Fibroblast of lung (primary cell): ENCODE results near the gene LPP. TPM values are rescaled to one million over a fixed set of nuclear protein-coding genes. Genes with fewer than 3 reads are reported as not detected.

Experiments
- DNase-seq, 2 donors: peaks; one replicate each; pipeline versions ENCODE4 v3.0.0 to v3.0.0-alpha.2; 2010; ENCODE audit warnings: low read depth in 2 of 2
- H2AFZ ChIP-seq: 2 replicates; pipeline ENCODE4 v1.5.1; 2012; ENCODE audit warnings: low read length, control low read depth, inconsistent platforms
- H3K27ac ChIP-seq: 2 replicates; pipeline ENCODE4 v1.5.1; 2011; ENCODE audit warnings: low read length, control low read depth; ENCODE audit not compliant: insufficient read depth
- H3K27me3 ChIP-seq: 2 replicates; pipeline ENCODE4 v1.5.1; 2011; ENCODE audit warnings: mild to moderate bottlenecking, low read length; ENCODE audit not compliant: control insufficient read depth, insufficient read depth
- H3K36me3 ChIP-seq: 2 replicates; pipeline ENCODE4 v1.5.1; 2011; ENCODE audit warnings: low read length; ENCODE audit not compliant: control insufficient read depth, insufficient read depth
- H3K4me1 ChIP-seq: 2 replicates; pipeline ENCODE4 v1.5.1; 2011; ENCODE audit warnings: low read length; ENCODE audit not compliant: control insufficient read depth, insufficient read depth; ENCODE audit errors: extremely low read depth
- H3K4me2 ChIP-seq: 2 replicates; pipeline ENCODE4 v1.5.1; 2011; ENCODE audit warnings: low read length, control low read depth; ENCODE audit not compliant: insufficient read depth; ENCODE audit errors: extremely low read depth
- H3K4me3 ChIP-seq, 4 experiments: fragments of 200-600 bp in 1 of 4; sonication (generic) in 1 of 4; replicated peaks in 1 of 4; 2 replicates each; pipeline ENCODE4 v1.5.1; 2011 to 2016; ENCODE audit warnings: low read length in 4 of 4, low read depth in 3 of 4, mild to moderate bottlenecking in 3 of 4, control low read depth in 2 of 4, inconsistent platforms in 1 of 4, mixed read lengths in 1 of 4; ENCODE audit not compliant: insufficient read depth in 1 of 4; ENCODE audit errors: control extremely low read depth in 1 of 4
- H3K79me2 ChIP-seq: 2 replicates; pipeline ENCODE4 v1.5.1; 2012; ENCODE audit warnings: mild to moderate bottlenecking, low read length, inconsistent platforms; ENCODE audit not compliant: control insufficient read depth, insufficient read depth
- H3K9ac ChIP-seq: 2 replicates; pipeline ENCODE4 v1.5.1; 2011; ENCODE audit warnings: mild to moderate bottlenecking, low read length, control low read depth; ENCODE audit not compliant: insufficient read depth
- H3K9me3 ChIP-seq: 2 replicates; pipeline ENCODE4 v1.5.1; 2012; ENCODE audit warnings: low read depth, low read length; ENCODE audit not compliant: control insufficient read depth, insufficient read depth
- H4K20me1 ChIP-seq: 2 replicates; pipeline ENCODE4 v1.5.1; 2011; ENCODE audit warnings: low read length; ENCODE audit not compliant: control insufficient read depth, insufficient read depth; ENCODE audit errors: extremely low read depth
- EZH2 ChIP-seq: IDR thresholded peaks from 2 replicates; pipeline ENCODE4 v1.5.1; 2012; ENCODE audit warnings: low read length, control low read depth, mild to moderate bottlenecking; ENCODE audit errors: missing control alignments
- polyA plus RNA-seq, 2 donors: library from polyadenylated mRNA; depleted of rRNA in 1 of 2; stranded (reverse) in 1 of 2; unstranded in 1 of 2; fragments of >200 nt; gene quantifications; 2 replicates each; pipeline ENCODE4 v1.2.1, GENCODE V29; 2011 to 2012; ENCODE audit warnings: missing spikeins in 1 of 2
- total RNA-seq: library from RNA; depleted of rRNA; stranded (reverse); fragments of >200 nt; gene quantifications from 2 replicates; pipeline ENCODE4 v1.2.1, GENCODE V29; 2014
- TF ChIP-seq, protein P1 (sequence below), 2 donors: IDR thresholded peaks in 1 of 2; conservative IDR thresholded peaks in 1 of 2; 1 replicate in 1 of 2; 2 replicates in 1 of 2; pipeline ENCODE4 v1.5.1; 2011 to 2012; ENCODE audit warnings: low read length in 2 of 2, control low read depth in 1 of 2, inconsistent platforms in 1 of 2, low read depth in 1 of 2, mild to moderate bottlenecking in 1 of 2

LPP gene
- total and polyA plus RNA-seq, 2 donors (not counting 1 experiment from before 2014, with no cell fraction given), result 69.0 to 124 TPM

DNA sequence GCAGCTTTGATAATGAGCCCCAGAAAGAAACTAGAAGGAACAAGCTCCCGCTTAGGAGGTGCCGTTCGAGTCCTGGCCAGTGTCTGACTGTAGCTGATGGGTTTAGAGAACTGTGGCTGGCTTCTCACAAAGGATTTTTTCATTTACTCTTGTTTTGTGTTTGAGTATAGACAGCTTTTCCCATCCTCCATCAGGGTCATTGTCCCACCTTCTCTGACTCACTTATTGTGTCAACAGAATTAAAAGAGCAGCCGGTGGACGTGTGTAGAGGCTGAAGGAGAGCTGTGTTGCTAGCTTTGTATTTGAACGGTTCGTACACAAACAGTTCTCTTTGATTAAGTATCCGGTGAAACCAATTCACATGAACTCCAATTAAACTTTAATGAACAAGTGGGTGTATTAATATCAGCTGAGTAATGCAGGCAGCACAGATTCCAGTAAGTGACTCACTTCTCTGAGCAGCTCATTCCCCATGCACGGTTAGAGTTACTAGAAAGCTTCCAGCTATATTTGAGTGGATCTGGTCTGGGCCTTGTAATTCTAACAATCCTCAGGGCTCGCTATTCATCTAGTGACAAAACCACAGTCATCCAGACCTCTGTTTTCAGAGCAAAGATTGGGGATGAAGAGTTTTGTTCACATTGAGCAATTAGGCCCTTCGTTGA, 141.0 kb downstream of the LPP start:
- H3K36me3 ChIP-seq, result no peaks in the 10 kb centered on the region
- H3K27me3 ChIP-seq, result no peaks in the 10 kb centered on the region
- H3K27ac ChIP-seq, result peak overlapping the region; percentile 74
- H4K20me1 ChIP-seq, result no peaks in the 10 kb centered on the region
- peak overlapping the region; percentile 55 for H3K4me2 ChIP-seq
- H2AFZ ChIP-seq, result no peak overlapping the region
- TF ChIP-seq, protein P1, sequence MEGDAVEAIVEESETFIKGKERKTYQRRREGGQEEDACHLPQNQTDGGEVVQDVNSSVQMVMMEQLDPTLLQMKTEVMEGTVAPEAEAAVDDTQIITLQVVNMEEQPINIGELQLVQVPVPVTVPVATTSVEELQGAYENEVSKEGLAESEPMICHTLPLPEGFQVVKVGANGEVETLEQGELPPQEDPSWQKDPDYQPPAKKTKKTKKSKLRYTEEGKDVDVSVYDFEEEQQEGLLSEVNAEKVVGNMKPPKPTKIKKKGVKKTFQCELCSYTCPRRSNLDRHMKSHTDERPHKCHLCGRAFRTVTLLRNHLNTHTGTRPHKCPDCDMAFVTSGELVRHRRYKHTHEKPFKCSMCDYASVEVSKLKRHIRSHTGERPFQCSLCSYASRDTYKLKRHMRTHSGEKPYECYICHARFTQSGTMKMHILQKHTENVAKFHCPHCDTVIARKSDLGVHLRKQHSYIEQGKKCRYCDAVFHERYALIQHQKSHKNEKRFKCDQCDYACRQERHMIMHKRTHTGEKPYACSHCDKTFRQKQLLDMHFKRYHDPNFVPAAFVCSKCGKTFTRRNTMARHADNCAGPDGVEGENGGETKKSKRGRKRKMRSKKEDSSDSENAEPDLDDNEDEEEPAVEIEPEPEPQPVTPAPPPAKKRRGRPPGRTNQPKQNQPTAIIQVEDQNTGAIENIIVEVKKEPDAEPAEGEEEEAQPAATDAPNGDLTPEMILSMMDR (conservative IDR thresholded peaks at IDR 0.05 in 1 of 2, IDR thresholded peaks at IDR 0.05 in 1 of 2; ENCODE audit: low read depth in 1 of 2, low read length in 2 of 2), result no peak
- no peak for TF ChIP-seq EZH2
- H3K79me2 ChIP-seq, result peaks cover 58% of the 10 kb centered on the region
- no peaks in the 10 kb centered on the region for H3K9me3 ChIP-seq
- peaks cover 21% of the 10 kb centered on the region for H3K4me1 ChIP-seq
- H3K4me3 ChIP-seq, result no peak overlapping the region
- H3K9ac ChIP-seq, result no peak overlapping the region
- DNase-seq, result peak; percentile 94 to 99

DNA sequence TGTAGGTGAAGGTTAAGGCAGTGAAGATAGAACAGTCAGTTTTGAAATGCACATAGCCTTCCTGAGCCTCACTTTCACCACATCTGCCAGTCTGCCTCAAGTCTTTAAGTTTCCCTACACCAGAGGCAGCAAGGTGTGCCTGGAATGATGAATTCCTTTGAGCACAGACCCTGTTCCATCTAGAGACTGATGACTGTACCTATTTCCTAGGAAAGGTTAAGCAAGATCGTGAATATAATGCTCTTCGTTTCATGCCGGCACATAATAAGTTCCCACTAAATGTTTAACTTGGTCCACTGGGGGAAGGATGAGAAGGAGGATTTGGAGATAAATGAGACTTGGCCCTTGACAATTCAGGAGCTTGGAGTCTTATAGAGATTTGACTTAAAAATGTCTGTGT, 141.9 kb downstream of the LPP start:
- Histone ChIP-seq H3K36me3 (no peaks in the 10 kb centered on the region), H3K4me1 (peaks cover 21% of the 10 kb centered on the region), H3K4me2 (no peak overlapping the region), H4K20me1 (no peaks in the 10 kb centered on the region), H3K27me3 (no peaks in the 10 kb centered on the region), H3K4me3 (no peak overlapping the region), H3K27ac (peak overlapping the region; percentile 74), H3K9me3 (no peaks in the 10 kb centered on the region), H3K79me2 (peaks cover 51% of the 10 kb centered on the region), H3K9ac (no peak overlapping the region), H2AFZ (no peak overlapping the region)
- DNase-seq, result no peak
- TF ChIP-seq, protein P1 (conservative IDR thresholded peaks at IDR 0.05 in 1 of 2, IDR thresholded peaks at IDR 0.05 in 1 of 2; ENCODE audit: low read depth in 1 of 2, low read length in 2 of 2), result no peak
- no peak for TF ChIP-seq EZH2

DNA sequence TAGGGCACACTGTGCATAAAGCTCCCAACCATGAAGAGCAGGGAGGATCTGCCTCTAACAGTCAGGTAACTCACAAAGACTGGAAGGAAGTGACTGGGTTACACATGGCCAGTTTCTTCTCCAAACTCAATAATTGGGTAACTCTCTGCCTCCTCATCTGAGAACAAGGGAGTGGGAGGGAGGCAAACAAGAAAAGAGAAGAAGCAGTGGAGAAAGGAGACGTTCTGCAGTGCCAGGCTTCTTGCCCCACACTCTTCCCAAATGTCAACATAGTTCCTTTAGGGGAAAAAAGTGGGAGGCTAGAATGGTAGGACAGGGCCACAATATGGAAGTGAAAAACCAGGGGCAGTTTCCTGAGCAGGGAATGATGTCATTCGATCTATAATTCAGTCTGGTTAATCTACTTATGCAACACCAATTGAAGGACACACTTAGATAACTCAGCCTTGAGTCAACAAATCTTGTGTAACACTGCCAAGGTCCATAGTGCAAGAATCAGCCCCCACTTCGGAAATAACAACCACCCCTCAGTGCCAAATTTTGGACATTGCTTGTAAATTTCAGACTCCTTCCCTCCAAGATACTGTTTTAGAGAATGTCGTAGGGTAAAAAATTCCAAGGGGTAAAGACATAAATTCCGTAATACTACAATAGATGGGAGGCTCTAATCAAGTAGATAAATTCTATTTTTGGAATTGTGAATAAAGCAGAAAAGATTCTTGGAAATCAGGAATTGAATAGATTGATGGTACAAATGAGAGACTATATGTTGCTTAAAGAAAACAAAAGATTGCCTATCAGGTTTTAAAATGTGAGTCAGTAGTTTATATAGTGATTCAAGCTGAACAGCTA, 143.0 kb downstream of the LPP start:
- no peaks in the 10 kb centered on the region for H3K9me3 ChIP-seq

More for the DNA sequence above, 143.0 kb downstream of the LPP start:
- peak; percentile 84 to 94 for DNase-seq
- Histone ChIP-seq H3K36me3 (no peaks in the 10 kb centered on the region), H3K79me2 (peaks cover 48% of the 10 kb centered on the region), H4K20me1 (no peaks in the 10 kb centered on the region), H3K27ac (peak overlapping the region; percentile 74), H3K4me3 (no peak overlapping the region), H3K4me1 (peaks cover 21% of the 10 kb centered on the region), H3K9ac (no peak overlapping the region), H2AFZ (no peak overlapping the region), H3K4me2 (peak overlapping the region; percentile 5), H3K27me3 (no peaks in the 10 kb centered on the region)
- TF ChIP-seq, protein P1 (conservative IDR thresholded peaks at IDR 0.05 in 1 of 2, IDR thresholded peaks at IDR 0.05 in 1 of 2; ENCODE audit: low read depth in 1 of 2, low read length in 2 of 2), result no peak
- TF ChIP-seq EZH2, result no peak
